K562 treated with DMSO at 1 percent for 24 hours (cell line): ENCODE results near the gene AQP12A. TPM values are rescaled to one million over a fixed set of nuclear protein-coding genes. Genes with fewer than 3 reads are reported as not detected.

Experiments used
- total RNA-seq: library from RNA; unstranded; fragments of 300-600 nt; gene quantifications from 2 replicates; pipeline ENCODE4 v1.2.3, GENCODE V29; 2022; ENCODE audit warnings: low read depth; ENCODE audit not compliant: insufficient read depth

Gene AQP12A, protein sequence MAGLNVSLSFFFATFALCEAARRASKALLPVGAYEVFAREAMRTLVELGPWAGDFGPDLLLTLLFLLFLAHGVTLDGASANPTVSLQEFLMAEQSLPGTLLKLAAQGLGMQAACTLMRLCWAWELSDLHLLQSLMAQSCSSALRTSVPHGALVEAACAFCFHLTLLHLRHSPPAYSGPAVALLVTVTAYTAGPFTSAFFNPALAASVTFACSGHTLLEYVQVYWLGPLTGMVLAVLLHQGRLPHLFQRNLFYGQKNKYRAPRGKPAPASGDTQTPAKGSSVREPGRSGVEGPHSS
- total RNA-seq: not detected in 2 replicates

GRCh38 chr2:240691631-240692420, at the start of gene AQP12A:
Gene AQP12A (plus strand): TSS chr2:240691866. CDS start chr2:240691914, 48 bp downstream.

DNA sequence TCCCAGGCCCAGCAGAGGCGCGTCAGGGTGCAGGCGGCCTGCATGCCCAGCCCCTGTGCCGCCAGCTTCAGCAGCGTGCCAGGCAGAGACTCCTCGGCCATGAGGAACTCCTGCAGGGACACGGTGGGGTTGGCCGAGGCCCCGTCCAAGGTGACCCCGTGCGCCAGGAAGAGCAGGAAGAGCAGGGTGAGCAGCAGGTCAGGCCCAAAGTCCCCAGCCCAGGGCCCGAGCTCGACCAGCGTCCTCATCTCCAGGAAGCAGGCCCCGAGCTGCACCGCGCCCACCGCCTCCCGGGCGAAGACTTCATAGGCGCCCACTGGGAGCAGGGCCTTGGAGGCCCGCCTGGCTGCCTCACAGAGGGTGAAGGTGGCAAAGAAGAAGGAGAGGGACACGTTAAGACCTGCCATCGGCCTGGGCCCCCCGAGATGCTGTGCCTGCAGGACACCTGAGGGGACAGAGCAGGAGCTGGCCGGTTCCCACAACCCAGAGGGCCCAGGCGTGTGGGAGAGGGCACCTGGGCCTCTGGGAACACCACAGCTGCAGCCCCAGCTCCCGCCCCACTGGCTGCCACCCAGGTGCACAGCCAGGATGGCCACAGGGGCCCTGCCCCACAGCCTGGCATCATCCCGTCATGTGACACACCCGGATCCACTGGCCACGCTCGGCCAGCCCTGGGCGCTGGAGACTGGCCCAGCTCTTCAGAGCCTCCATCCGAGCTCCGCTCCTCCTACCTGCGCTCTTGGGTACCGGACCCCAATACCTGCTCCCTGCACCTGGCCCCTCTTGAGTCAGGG, 9.0 kb upstream of the AQP12A start, which contains the start of gene AQP12B:
TSS of gene AQP12B (minus strand) at position 455 of the 794 bp plus-strand sequence. CDS start at position 407, 48 bp downstream.

Other genes with a start within 250 kb of the AQP12A start
- gene ANKMY1, start 133.9 kb upstream of the AQP12A start, total RNA-seq: 8.7 and 9.5 TPM in 2 replicates
- gene DUSP28, start 131.5 kb upstream of the AQP12A start, total RNA-seq: 5.1 and 6.0 TPM in 2 replicates
- 45.1 and 52.6 TPM in 2 replicates for gene RNPEPL1, start 123.4 kb upstream of the AQP12A start, total RNA-seq
- 18.2 and 18.6 TPM in 2 replicates for gene CAPN10, start 105.1 kb upstream of the AQP12A start, total RNA-seq
- 2.3 and 4.0 TPM in 2 replicates for gene GPR35, start 66.4 kb upstream of the AQP12A start, total RNA-seq
- gene AQP12B, start 9.0 kb upstream of the AQP12A start, total RNA-seq: not detected in 2 replicates
- 0.17 TPM in 1 of 2 replicates, not detected in the other for gene KIF1A, start 128.4 kb downstream of the AQP12A start, total RNA-seq
- gene AGXT, start 177.0 kb downstream of the AQP12A start, total RNA-seq: not detected in 2 replicates
- gene MAB21L4, start 204.3 kb downstream of the AQP12A start, total RNA-seq: not detected in 2 replicates
- not detected in 2 replicates for gene CROCC2, start 214.5 kb downstream of the AQP12A start, total RNA-seq